SK-N-SH (cell line): ENCODE data around the gene PIP4K2B. TPM values are rescaled to one million over a fixed set of nuclear protein-coding genes. Genes with fewer than 3 reads are reported as not detected.

Experiments
- CTCF ChIA-PET: fragments of 300-600, 350-600 bp; formaldehyde crosslinking; extraction: SDS; loops from one replicate; lab custom pipeline; 2021; lab: Yijun Ruan, JAX
- POLR2A ChIA-PET: fragments of 350-600 bp; sonication (Branson Sonifier 250); formaldehyde crosslinking; extraction: SDS; loops from one replicate; lab custom pipeline; 2020; ENCODE audit warnings: antibody characterized with exemption, inconsistent platforms; lab: Yijun Ruan, JAX
- DNase-seq: peaks from one replicate; pipeline ENCODE4 v3.0.0; 2012
- H2AFZ ChIP-seq: fragments of 200-600 bp; sonication (generic); 2 replicates; pipeline ENCODE4 v1.8.1; 2016; ENCODE audit warnings: antibody characterized with exemption, mild to moderate bottlenecking, low read depth
- H3F3A ChIP-seq: fragments of 200-600 bp; sonication (generic); replicated peaks from 2 replicates; pipeline ENCODE3; 2016; ENCODE audit warnings: antibody characterized with exemption, mild to moderate bottlenecking; ENCODE audit not compliant: insufficient read depth
- H3K27ac ChIP-seq, 2 experiments: fragments of 200-500 bp in 1 of 2; fragments of 200-600 bp in 1 of 2; sonication (Bioruptor generic) in 1 of 2; sonication (generic), shearing (Covaris generic) in 1 of 2; 2 replicates each; pipeline versions ENCODE4 v1.5.1 to v1.6.1; 2014 to 2016; ENCODE audit warnings: low read depth in 2 of 2, inconsistent platforms in 1 of 2, low read length in 1 of 2, mild to moderate bottlenecking in 1 of 2, mixed read lengths in 1 of 2
- H3K27me3 ChIP-seq: fragments of 200-600 bp; sonication (generic), shearing (Covaris generic); 2 replicates; pipeline ENCODE4 v1.6.1; 2016; ENCODE audit warnings: mixed run types; ENCODE audit not compliant: insufficient read depth
- H3K36me3 ChIP-seq, 2 experiments: fragments of 200-500 bp in 1 of 2; fragments of 200-600 bp in 1 of 2; sonication (Bioruptor generic) in 1 of 2; sonication (generic) in 1 of 2; replicated peaks in 1 of 2; 2 replicates each; pipeline versions ENCODE3 to v1.5.1; 2014 to 2016; ENCODE audit warnings: low read length in 1 of 2, mild to moderate bottlenecking in 1 of 2; ENCODE audit not compliant: insufficient read depth in 2 of 2, control insufficient read depth in 1 of 2
- H3K4me1 ChIP-seq, 2 experiments: fragments of 200-500 bp in 1 of 2; fragments of 200-600 bp in 1 of 2; sonication (Bioruptor generic) in 1 of 2; sonication (generic), shearing (Covaris generic) in 1 of 2; 2 replicates each; pipeline versions ENCODE4 v1.5.1 to v1.6.1; 2014 to 2016; ENCODE audit warnings: low read depth in 1 of 2, low read length in 1 of 2, mixed run types in 1 of 2; ENCODE audit not compliant: insufficient read depth in 2 of 2, control insufficient read depth in 1 of 2
- H3K4me2 ChIP-seq: fragments of 200-600 bp; sonication (generic), shearing (Covaris generic); 2 replicates; pipeline ENCODE4 v1.6.1; 2017; ENCODE audit warnings: mixed run types
- H3K4me3 ChIP-seq, 2 experiments: fragments of 200-500 bp in 1 of 2; fragments of 200-600 bp in 1 of 2; sonication (Bioruptor generic) in 1 of 2; sonication (generic), shearing (Covaris generic) in 1 of 2; 2 replicates each; pipeline versions ENCODE4 v1.5.1 to v1.8.1; 2014 to 2016; ENCODE audit warnings: low read depth in 2 of 2, inconsistent platforms in 1 of 2, low read length in 1 of 2, mild to moderate bottlenecking in 1 of 2, mixed read lengths in 1 of 2, moderate library complexity in 1 of 2
- H3K79me2 ChIP-seq: fragments of 200-600 bp; sonication (generic); 2 replicates; pipeline ENCODE4 v1.8.1; 2017; ENCODE audit warnings: mild to moderate bottlenecking; ENCODE audit not compliant: insufficient read depth
- H3K9ac ChIP-seq: fragments of 200-600 bp; sonication (generic); 2 replicates; pipeline ENCODE4 v1.6.1; 2017; ENCODE audit warnings: mixed run types
- H3K9me2 ChIP-seq: fragments of 200-600 bp; sonication (generic); 2 replicates; pipeline ENCODE4 v1.6.1; 2017; ENCODE audit warnings: mixed run types
- H3K9me3 ChIP-seq: fragments of 200-600 bp; sonication (generic); 2 replicates; pipeline ENCODE4 v1.6.1; 2017; ENCODE audit warnings: mixed run types, mild to moderate bottlenecking, moderate library complexity
- H4K20me1 ChIP-seq: fragments of 200-600 bp; sonication (generic); 2 replicates; pipeline ENCODE4 v1.6.1; 2017; ENCODE audit warnings: mild to moderate bottlenecking, mixed run types; ENCODE audit not compliant: insufficient read depth
- CTCF ChIP-seq: fragments of 200-600 bp; sonication (generic); IDR thresholded peaks from 2 replicates; pipeline ENCODE4 v1.6.1; 2017; ENCODE audit warnings: antibody characterized with exemption, mild to moderate bottlenecking, moderate library complexity
- ELF1 ChIP-seq: IDR thresholded peaks from 2 replicates; pipeline ENCODE4 v1.4.0; 2012
- EZH2phosphoT487 ChIP-seq: fragments of 200-600 bp; sonication (generic); IDR thresholded peaks from 2 replicates; pipeline ENCODE4 v1.6.1; 2017; ENCODE audit warnings: low read depth, mixed run types, mild to moderate bottlenecking, antibody characterized with exemption, moderate library complexity, borderline replicate concordance
- FOXJ3 ChIP-seq: sonication (generic); formaldehyde crosslinking; IDR thresholded peaks from 2 replicates; pipeline ENCODE4 v1.5.1; 2020; ENCODE audit warnings: mild to moderate bottlenecking, missing genetic modification reagents
- GABPA ChIP-seq: IDR thresholded peaks from 2 replicates; pipeline ENCODE4 v1.4.0; 2012; ENCODE audit warnings: low read depth, mild to moderate bottlenecking
- IRF3 ChIP-seq: fragments of 150-350 bp; IDR thresholded peaks from 2 replicates; pipeline ENCODE4 v1.6.1; 2016; ENCODE audit warnings: mild to moderate bottlenecking, low read depth, low read length
- JUND ChIP-seq: IDR thresholded peaks from 2 replicates; pipeline ENCODE4 v1.4.0; 2012
- MXI1 ChIP-seq: IDR thresholded peaks from 2 replicates; pipeline ENCODE4 v1.6.1; 2012; ENCODE audit warnings: mild to moderate bottlenecking, low read depth, low read length, improper control_type of control experiment
- NRF1 ChIP-seq: IDR thresholded peaks from 2 replicates; pipeline ENCODE4 v1.6.1; 2012; ENCODE audit warnings: low read depth, mild to moderate bottlenecking, low read length
- POLR2AphosphoS5 ChIP-seq: IDR thresholded peaks from 2 replicates; pipeline ENCODE4 v1.6.1; 2012; ENCODE audit warnings: low read depth, low read length
- RCOR1 ChIP-seq: fragments of 150-350 bp; IDR thresholded peaks from 2 replicates; pipeline ENCODE4 v1.6.1; 2017; ENCODE audit warnings: antibody characterized with exemption, low read length
- SIN3A ChIP-seq: IDR thresholded peaks from 2 replicates; pipeline ENCODE4 v1.6.1; 2012; ENCODE audit warnings: low read depth, mild to moderate bottlenecking, low read length, moderate library complexity, borderline replicate concordance
- TAF1 ChIP-seq: IDR thresholded peaks from 2 replicates; pipeline ENCODE4 v1.6.1; 2012; ENCODE audit warnings: low read depth, mild to moderate bottlenecking, low read length, moderate library complexity, borderline replicate concordance
- WGBS: methylation state at CpG from one replicate; pipeline ENCODE4 v1.1.6; 2017; ENCODE audit warnings: low lambda C conversion rate; 5-methylcytosine and 5-hydroxymethylcytosine counted together
- polyA plus RNA-seq, 3 experiments: library from polyadenylated mRNA; depleted of rRNA; stranded (reverse); fragments of >200 nt; gene quantifications; 2 replicates each; pipeline ENCODE4 v1.2.3, GENCODE V29; 2012

The PIP4K2B gene
- polyA plus RNA-seq, 1 of the 3 experiments (the other 2 are of a cell fraction): 29.8 TPM

GRCh38 chr17:38751144-38751807, 48.1 kb downstream of the PIP4K2B start:
- Histone ChIP-seq H3F3A (peaks cover 3% of the 10 kb centered on the region), H3K27ac (peak overlapping the region; percentile 74 to 98; a peak in 3 of 4 replicates), H3K9me3 (no peaks in the 10 kb centered on the region), H3K9me2 (no peaks in the 10 kb centered on the region), H2AFZ (peak overlapping the region; percentile 44), H3K27me3 (no peaks in the 10 kb centered on the region), H3K4me2 (peak overlapping the region; percentile 100), H3K4me3 (peak overlapping the region; percentile 91 to 93), H3K4me1 (peaks cover 0 to 24% of the 10 kb centered on the region in 2 experiments; a peak in 1 of 4 replicates), H3K36me3 (peaks cover 11 to 12% of the 10 kb centered on the region in 2 experiments), H3K79me2 (peaks cover 63% of the 10 kb centered on the region), H4K20me1 (peaks cover 8% of the 10 kb centered on the region), H3K9ac (peak overlapping the region; percentile 64; the same call in 1 of the 2 replicates)
- ChIA-PET CTCF (interaction anchor here (1.0 to 3.7 kb wide), 4 partner anchors 16 to 402 kb away, joined by 3 to 30 read pairs (median 4); no protein-coding TSS in a partner anchor), POLR2A (interaction anchor here (0.6 to 2.7 kb wide), 7 partner anchors 9 to 118 kb away, joined by 3 to 12 read pairs (median 4); partner anchors contain the start of genes LASP1 and RPL23)
- TF ChIP-seq SIN3A (no peak), MXI1 (no peak; the same call in 1 of the 2 replicates), RCOR1 (no peak), JUND (no peak)
- 2% methylated on average over 10 of the region's 10 CpGs for WGBS
- peak; percentile 39 for DNase-seq

- CTCF ChIA-PET: interaction anchor here (1.5 to 3.7 kb wide), 2 partner anchors 16 to 74 kb away, joined by 4 to 30 read pairs; no protein-coding TSS in a partner anchor
- peak; percentile 28; the same call in 1 of the 2 replicates for TF ChIP-seq SIN3A
- no peak for TF ChIP-seq NRF1
- no peaks in the 10 kb centered on the region for H3K27me3 ChIP-seq
- peak overlapping the region; percentile 61 for H2AFZ ChIP-seq
- H3K9me3 ChIP-seq: no peaks in the 10 kb centered on the region
- peaks cover 4 to 5% of the 10 kb centered on the region in 2 experiments for H3K36me3 ChIP-seq
- H4K20me1 ChIP-seq: peaks cover 16% of the 10 kb centered on the region
- H3F3A ChIP-seq: peaks cover 3% of the 10 kb centered on the region
- POLR2A ChIA-PET: interaction anchor here (0.6 to 2.7 kb wide), 3 partner anchors 8 to 102 kb away, joined by 3 to 12 read pairs (median 4); partner anchors contain the start of gene RPL23
- peaks cover 65% of the 10 kb centered on the region for H3K79me2 ChIP-seq
- H3K4me2 ChIP-seq: peak overlapping the region; percentile 100
- 32% methylated on average over 28 of the region's 28 CpGs for WGBS
- peak overlapping the region; percentile 91 to 93 for H3K4me3 ChIP-seq
- peak overlapping the region; percentile 74 to 98; a peak in 3 of 4 replicates for H3K27ac ChIP-seq
- peaks cover under 1 to 31% of the 10 kb centered on the region in 2 experiments; a peak in 1 of 4 replicates for H3K4me1 ChIP-seq
- H3K9ac ChIP-seq: peak overlapping the region; percentile 72; the same call in 1 of the 2 replicates
- no peak for DNase-seq
- H3K9me2 ChIP-seq: no peaks in the 10 kb centered on the region
Observed at GRCh38 chr17:38750312-38751121, 48.8 kb downstream of the PIP4K2B start.

GRCh38 chr17:38750044-38750311, 49.4 kb downstream of the PIP4K2B start:
- H3K4me1 ChIP-seq: peaks cover 5 to 35% of the 10 kb centered on the region in 2 experiments; a peak in 1 of 4 replicates
- peak overlapping the region; percentile 72; the same call in 1 of the 2 replicates for H3K9ac ChIP-seq
- H4K20me1 ChIP-seq: peaks cover 21% of the 10 kb centered on the region
- H3K4me3 ChIP-seq: peak overlapping the region; percentile 91 to 93
- peak overlapping the region; percentile 63 to 98 for H3K27ac ChIP-seq
- ChIA-PET CTCF (interaction anchor here (0.8 to 1.8 kb wide), 3 partner anchors 15 to 73 kb away, joined by 4 to 11 read pairs (median 4); no protein-coding TSS in a partner anchor), POLR2A (interaction anchor here (0.6 to 1.9 kb wide), 2 partner anchors 25 to 45 kb away, joined by 4 to 6 read pairs; partner anchors contain the start of gene MLLT6)
- H3K9me3 ChIP-seq: no peaks in the 10 kb centered on the region
- peaks cover 3% of the 10 kb centered on the region for H3F3A ChIP-seq
- H3K4me2 ChIP-seq: peak overlapping the region; percentile 100
- peaks cover 4 to 5% of the 10 kb centered on the region in 2 experiments for H3K36me3 ChIP-seq
- peaks cover 67% of the 10 kb centered on the region for H3K79me2 ChIP-seq
- peak overlapping the region; percentile 61 for H2AFZ ChIP-seq
- no peaks in the 10 kb centered on the region for H3K9me2 ChIP-seq
- no peaks in the 10 kb centered on the region for H3K27me3 ChIP-seq
- 4% methylated on average over 11 of the region's 12 CpGs for WGBS
- DNase-seq: no peak
- TF ChIP-seq GABPA: no peak
- no peak for TF ChIP-seq SIN3A
- no peak; the same call in 1 of the 2 replicates for TF ChIP-seq POLR2AphosphoS5
- TF ChIP-seq JUND: no peak
- TF ChIP-seq ELF1: no peak
- TF ChIP-seq RCOR1: no peak
- TF ChIP-seq EZH2phosphoT487: no peak
- no peak for TF ChIP-seq TAF1
- TF ChIP-seq CTCF: no peak
- TF ChIP-seq FOXJ3 (CRISPR knock-in tag): no peak
- no peak for TF ChIP-seq IRF3
